A673 (cell line): ENCODE data around the gene HERC2.
"Not testable (repeated sequence)": the region's sequence is repeated elsewhere in the genome, so short reads cannot be mapped to it uniquely, and the experiment has no call there.

Experiments used
- CTCF ChIP-seq: fragments of 300-800, 200-600 bp; sonication (generic); conservative IDR thresholded peaks from 2 replicates; pipeline ENCODE4 v1.5.1; 2017; ENCODE audit warnings: low read depth, mild to moderate bottlenecking, antibody characterized with exemption, low read length, moderate library complexity, mixed read lengths
- EZH2 ChIP-seq: fragments of 200-600 bp; sonication (generic); IDR thresholded peaks from 2 replicates; pipeline ENCODE4 v1.6.1; 2017; ENCODE audit warnings: borderline replicate concordance, low read depth, mild to moderate bottlenecking, mixed read lengths, antibody characterized with exemption, low read length; ENCODE audit not compliant: poor library complexity, severe bottlenecking

GRCh38 chr15:28227303-28227702 lies 94.7 kb downstream of the HERC2 start:
- peak; percentile 53 for TF ChIP-seq CTCF
- not testable (repeated sequence) for TF ChIP-seq EZH2
